ENCODE data around the gene KLRB1. TPM values are rescaled to one million over a fixed set of nuclear protein-coding genes. Genes with fewer than 3 reads are reported as not detected.
"Not testable (repeated sequence)": the region's sequence is repeated elsewhere in the genome, so short reads cannot be mapped to it uniquely, and the experiment has no call there.

Gene KLRB1
- total RNA-seq, 1 donor from 2014 or later, result not detected

DNA sequence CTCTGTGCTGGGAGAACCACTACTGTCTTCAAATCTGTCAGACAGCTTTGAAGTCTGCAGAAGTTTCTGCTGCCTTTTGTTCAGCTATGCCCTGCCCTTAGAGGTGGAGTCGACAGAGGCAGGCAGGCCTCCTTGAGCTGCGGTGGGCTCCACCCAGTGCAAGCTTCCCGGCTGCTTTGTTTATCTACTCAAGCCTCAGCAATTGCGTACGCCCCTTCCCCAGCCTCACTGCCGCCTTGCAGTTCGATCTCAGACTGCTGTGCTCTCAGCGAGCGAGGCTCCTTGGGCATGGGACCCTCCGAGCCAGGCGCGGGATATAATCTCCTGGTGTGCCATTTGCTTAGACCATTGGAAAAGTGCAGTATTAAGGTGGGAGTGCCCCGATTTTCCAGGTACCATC is 25.1 kb upstream of the KLRB1 start:
- no peak overlapping the region for H3K27ac Mint-ChIP-seq (ENCODE audit: unreplicated experiment)

DNA sequence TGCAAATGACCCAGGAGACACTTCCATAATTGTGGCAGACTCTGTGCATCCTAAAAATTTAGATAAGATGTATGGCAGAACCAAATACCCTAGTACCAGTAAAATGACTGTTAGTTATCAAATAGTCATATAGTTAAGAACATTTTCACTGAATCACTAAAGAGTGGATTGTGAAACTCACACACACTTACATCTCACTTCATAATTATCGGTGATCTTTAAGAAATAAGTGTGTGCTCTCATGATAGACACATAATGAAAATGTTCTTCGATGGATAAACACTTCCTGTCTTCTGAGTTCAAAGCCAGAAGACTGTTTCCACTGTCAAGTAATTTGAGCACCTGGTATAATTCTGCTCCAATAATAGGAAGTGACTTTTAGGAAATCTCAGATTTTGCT is 19.1 kb upstream of the KLRB1 start:
- peaks cover 16% of the 10 kb centered on the region for H3K9me3 Mint-ChIP-seq (ENCODE audit: low read depth)
- H3K27ac Mint-ChIP-seq (ENCODE audit: unreplicated experiment), result no peak overlapping the region
- H3K4me1 Mint-ChIP-seq (ENCODE audit: low read depth), result no peaks in the 10 kb centered on the region
- TF ChIP-seq, protein P1, sequence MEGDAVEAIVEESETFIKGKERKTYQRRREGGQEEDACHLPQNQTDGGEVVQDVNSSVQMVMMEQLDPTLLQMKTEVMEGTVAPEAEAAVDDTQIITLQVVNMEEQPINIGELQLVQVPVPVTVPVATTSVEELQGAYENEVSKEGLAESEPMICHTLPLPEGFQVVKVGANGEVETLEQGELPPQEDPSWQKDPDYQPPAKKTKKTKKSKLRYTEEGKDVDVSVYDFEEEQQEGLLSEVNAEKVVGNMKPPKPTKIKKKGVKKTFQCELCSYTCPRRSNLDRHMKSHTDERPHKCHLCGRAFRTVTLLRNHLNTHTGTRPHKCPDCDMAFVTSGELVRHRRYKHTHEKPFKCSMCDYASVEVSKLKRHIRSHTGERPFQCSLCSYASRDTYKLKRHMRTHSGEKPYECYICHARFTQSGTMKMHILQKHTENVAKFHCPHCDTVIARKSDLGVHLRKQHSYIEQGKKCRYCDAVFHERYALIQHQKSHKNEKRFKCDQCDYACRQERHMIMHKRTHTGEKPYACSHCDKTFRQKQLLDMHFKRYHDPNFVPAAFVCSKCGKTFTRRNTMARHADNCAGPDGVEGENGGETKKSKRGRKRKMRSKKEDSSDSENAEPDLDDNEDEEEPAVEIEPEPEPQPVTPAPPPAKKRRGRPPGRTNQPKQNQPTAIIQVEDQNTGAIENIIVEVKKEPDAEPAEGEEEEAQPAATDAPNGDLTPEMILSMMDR (IDR thresholded peaks at IDR 0.05), result no peak
- H3K4me3 Mint-ChIP-seq (ENCODE audit: unreplicated experiment), result no peak overlapping the region
- no peak for DNase-seq (ENCODE audit: low spot score)
- no peaks in the 10 kb centered on the region for H3K27me3 Mint-ChIP-seq (ENCODE audit: low read depth)
- H3K36me3 Mint-ChIP-seq (ENCODE audit: low read depth), result no peaks in the 10 kb centered on the region

More for the DNA sequence above, 25.1 kb upstream of the KLRB1 start:
- Mint-ChIP-seq H3K4me3 (ENCODE audit: unreplicated experiment) (no peak overlapping the region), H3K36me3 (ENCODE audit: low read depth) (no peaks in the 10 kb centered on the region), H3K27me3 (ENCODE audit: low read depth) (no peaks in the 10 kb centered on the region), H3K4me1 (ENCODE audit: low read depth) (no peaks in the 10 kb centered on the region), H3K9me3 (ENCODE audit: low read depth) (peaks cover 5% of the 10 kb centered on the region)
- peak; percentile 69 for DNase-seq (ENCODE audit: low spot score)
- TF ChIP-seq, protein P1 (IDR thresholded peaks at IDR 0.05), result no peak

DNA sequence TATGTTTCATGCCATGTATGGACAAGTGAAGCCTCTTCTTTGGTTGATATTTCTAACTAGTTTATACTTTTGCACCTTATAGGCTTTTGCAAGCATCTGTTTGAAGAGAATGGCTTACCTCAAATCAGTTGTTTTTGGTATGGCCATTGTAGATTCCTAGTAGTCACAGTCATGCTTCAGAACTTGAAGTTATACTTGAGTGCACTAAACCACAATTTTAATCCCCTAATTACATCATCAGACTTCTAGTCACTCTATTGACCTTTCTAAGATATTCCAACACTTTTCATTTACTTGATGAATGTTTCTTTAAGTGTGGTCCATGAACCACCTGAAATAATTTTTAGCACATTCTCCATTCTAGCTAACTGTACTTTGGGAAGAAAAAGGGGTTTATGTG is 18.6 kb upstream of the KLRB1 start:
- Mint-ChIP-seq H3K27ac (ENCODE audit: unreplicated experiment) (no peak overlapping the region), H3K4me3 (ENCODE audit: unreplicated experiment) (no peak overlapping the region), H3K9me3 (ENCODE audit: low read depth) (peaks cover 16% of the 10 kb centered on the region), H3K4me1 (ENCODE audit: low read depth) (no peaks in the 10 kb centered on the region), H3K27me3 (ENCODE audit: low read depth) (no peaks in the 10 kb centered on the region), H3K36me3 (ENCODE audit: low read depth) (no peaks in the 10 kb centered on the region)
- TF ChIP-seq, protein P1 (IDR thresholded peaks at IDR 0.05), result no peak
- DNase-seq (ENCODE audit: low spot score), result no peak

DNA sequence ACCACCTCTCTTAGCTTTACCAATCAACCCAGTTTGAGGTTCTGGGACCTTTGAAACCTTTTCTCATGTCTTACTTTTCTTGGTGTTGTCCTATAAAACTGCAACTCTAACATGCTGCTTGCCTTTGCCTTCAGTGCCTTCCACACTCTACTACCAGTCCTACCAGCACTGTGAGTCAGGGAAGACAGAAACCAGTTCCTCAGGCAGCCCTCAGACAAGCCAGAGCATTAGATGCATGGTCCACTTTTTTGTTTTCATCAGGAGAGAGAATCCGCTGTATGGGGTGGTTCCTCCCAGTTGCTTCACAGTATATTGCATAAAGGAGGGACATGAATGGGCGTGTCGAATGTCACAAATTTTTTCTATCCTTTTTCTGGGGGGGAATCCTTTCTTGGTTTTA is 17.3 kb upstream of the KLRB1 start:
- Mint-ChIP-seq H3K4me3 (ENCODE audit: unreplicated experiment) (no peak overlapping the region), H3K27me3 (ENCODE audit: low read depth) (no peaks in the 10 kb centered on the region), H3K36me3 (ENCODE audit: low read depth) (no peaks in the 10 kb centered on the region), H3K27ac (ENCODE audit: unreplicated experiment) (no peak overlapping the region), H3K4me1 (ENCODE audit: low read depth) (no peaks in the 10 kb centered on the region), H3K9me3 (ENCODE audit: low read depth) (peaks cover 16% of the 10 kb centered on the region)
- DNase-seq (ENCODE audit: low spot score), result no peak
- TF ChIP-seq, protein P1 (IDR thresholded peaks at IDR 0.05), result no peak

DNA sequence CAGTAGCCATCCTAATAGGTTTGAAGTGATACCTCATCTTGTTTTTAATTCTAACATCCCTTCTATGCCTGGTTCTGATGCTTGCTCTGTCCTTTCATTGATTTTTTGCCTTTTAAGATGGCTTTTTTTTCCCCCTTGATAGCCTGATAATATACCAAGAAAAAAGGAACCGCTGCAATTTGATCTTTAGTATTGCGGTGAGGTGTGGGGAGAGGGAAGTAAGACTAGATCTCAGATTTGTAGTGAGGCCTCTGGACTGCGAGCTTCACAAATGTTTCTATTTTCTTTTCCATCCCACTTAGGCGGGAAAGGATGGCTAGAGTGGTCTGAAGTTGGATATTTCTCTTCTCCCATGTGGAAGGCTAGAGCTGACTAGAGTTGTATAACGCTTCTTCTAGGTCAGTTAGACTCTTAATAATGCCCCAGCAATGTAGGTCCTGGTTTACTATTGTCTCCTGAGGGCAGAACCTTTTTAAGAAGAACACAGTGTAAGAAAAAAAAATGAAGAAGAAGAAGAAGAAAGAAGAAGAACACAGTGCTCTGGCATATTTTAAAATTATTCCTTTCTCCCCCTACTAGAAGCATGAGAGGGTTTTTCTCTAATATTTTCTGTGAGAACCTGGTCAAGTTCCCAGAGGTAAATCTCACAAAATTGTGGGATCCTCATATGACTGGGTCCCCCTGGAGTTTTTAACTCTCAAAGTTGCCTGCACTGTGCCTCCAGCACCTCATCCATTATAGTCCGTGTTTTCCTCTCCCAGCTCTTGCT is 11.9 kb upstream of the KLRB1 start:
- Mint-ChIP-seq H3K4me1 (ENCODE audit: low read depth) (no peaks in the 10 kb centered on the region), H3K36me3 (ENCODE audit: low read depth) (no peaks in the 10 kb centered on the region), H3K27me3 (ENCODE audit: low read depth) (no peaks in the 10 kb centered on the region), H3K27ac (ENCODE audit: unreplicated experiment) (no peak overlapping the region), H3K4me3 (ENCODE audit: unreplicated experiment) (no peak overlapping the region), H3K9me3 (ENCODE audit: low read depth) (peaks cover 16% of the 10 kb centered on the region)
- TF ChIP-seq, protein P1 (IDR thresholded peaks at IDR 0.05), result peak; percentile 15
- no peak for DNase-seq (ENCODE audit: low spot score)

DNA sequence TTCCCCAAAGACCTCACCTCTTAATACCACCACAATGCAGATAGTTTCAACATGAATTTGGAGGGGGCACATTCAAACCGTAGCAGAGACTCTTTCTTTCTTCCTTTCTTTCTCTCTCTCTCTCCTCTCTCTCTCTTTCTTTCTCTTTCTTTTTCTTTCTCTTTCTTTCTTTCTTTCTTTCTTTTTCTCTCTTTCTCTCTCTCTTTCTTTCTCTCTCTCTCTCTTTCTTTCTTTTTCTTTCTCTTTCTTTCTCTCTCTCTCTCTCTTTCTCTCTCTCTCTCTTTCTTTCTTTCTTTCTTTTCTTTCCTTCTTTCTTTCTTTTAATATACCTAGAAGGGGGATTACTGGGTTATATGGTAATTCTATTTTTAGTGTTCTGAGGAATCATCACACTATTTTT is 11.2 kb upstream of the KLRB1 start:
- H3K27me3 Mint-ChIP-seq (ENCODE audit: low read depth); H3K4me1 Mint-ChIP-seq (ENCODE audit: low read depth); H3K27ac Mint-ChIP-seq (ENCODE audit: unreplicated experiment); H3K4me3 Mint-ChIP-seq (ENCODE audit: unreplicated experiment); DNase-seq (ENCODE audit: low spot score); H3K36me3 Mint-ChIP-seq (ENCODE audit: low read depth): not testable (repeated sequence)
- peaks cover 12% of the 10 kb centered on the region for H3K9me3 Mint-ChIP-seq (ENCODE audit: low read depth)
